ENCODE data around the gene COL26A1. TPM values are rescaled to one million over a fixed set of nuclear protein-coding genes. Genes with fewer than 3 reads are reported as not detected.

The COL26A1 gene
- total RNA-seq, 1 donor from 2014 or later, result 66.2 TPM

- DNase-seq, result no peak
- no peak overlapping the region for H3K27ac Mint-ChIP-seq (ENCODE audit: unreplicated experiment)
- H3K9me3 Mint-ChIP-seq (ENCODE audit: unreplicated experiment), result peaks cover 4% of the 10 kb centered on the region
Measured at GRCh38 chr7:101554584-101555268, 192.1 kb downstream of the COL26A1 start.

DNA sequence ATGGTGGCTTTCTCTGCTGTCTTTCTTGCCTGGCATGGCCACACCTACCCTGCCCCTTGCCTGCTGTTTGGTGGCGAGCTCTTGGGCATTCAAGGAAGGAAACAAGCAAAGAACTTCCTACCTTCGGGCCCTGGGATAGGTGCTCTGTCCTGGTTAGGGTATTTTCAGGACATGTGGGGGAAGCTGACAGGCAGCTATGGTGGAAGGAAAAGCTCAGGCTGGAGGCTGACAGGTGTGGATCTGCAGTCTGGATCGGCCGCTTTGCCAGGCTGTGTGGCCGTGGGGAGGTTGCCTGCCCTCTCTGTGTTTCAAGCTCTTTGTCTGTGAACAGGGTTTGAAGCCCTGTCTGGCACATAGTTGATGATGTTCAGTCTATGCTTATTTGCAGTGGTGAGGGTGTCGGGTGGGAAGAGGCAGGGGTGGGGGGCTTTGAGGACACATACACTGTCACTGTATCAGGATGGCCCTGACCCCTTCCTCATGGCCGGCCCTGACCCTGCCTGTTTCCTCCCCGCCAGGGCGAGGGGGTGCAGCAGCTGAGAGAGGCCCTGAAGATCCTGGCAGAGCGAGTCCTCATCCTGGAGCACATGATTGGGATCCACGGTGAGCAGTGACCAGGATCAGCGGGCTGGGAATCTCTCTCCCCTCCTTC lies 192.7 kb downstream of the COL26A1 start:
- H3K36me3 Mint-ChIP-seq (ENCODE audit: unreplicated experiment), result no peaks in the 10 kb centered on the region
- TF ChIP-seq, protein P1, sequence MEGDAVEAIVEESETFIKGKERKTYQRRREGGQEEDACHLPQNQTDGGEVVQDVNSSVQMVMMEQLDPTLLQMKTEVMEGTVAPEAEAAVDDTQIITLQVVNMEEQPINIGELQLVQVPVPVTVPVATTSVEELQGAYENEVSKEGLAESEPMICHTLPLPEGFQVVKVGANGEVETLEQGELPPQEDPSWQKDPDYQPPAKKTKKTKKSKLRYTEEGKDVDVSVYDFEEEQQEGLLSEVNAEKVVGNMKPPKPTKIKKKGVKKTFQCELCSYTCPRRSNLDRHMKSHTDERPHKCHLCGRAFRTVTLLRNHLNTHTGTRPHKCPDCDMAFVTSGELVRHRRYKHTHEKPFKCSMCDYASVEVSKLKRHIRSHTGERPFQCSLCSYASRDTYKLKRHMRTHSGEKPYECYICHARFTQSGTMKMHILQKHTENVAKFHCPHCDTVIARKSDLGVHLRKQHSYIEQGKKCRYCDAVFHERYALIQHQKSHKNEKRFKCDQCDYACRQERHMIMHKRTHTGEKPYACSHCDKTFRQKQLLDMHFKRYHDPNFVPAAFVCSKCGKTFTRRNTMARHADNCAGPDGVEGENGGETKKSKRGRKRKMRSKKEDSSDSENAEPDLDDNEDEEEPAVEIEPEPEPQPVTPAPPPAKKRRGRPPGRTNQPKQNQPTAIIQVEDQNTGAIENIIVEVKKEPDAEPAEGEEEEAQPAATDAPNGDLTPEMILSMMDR (IDR thresholded peaks at IDR 0.05; ENCODE audit: partially characterized antibody, unreplicated experiment), result no peak
- DNase-seq, result no peak
- no peak overlapping the region for H3K4me3 Mint-ChIP-seq (ENCODE audit: unreplicated experiment)
- H3K4me1 Mint-ChIP-seq (ENCODE audit: low read depth, unreplicated experiment), result no peaks in the 10 kb centered on the region
- peaks cover 3% of the 10 kb centered on the region for H3K9me3 Mint-ChIP-seq (ENCODE audit: unreplicated experiment)
- H3K27ac Mint-ChIP-seq (ENCODE audit: unreplicated experiment), result no peak overlapping the region
- H3K27me3 Mint-ChIP-seq (ENCODE audit: unreplicated experiment), result peaks cover 5% of the 10 kb centered on the region

More at GRCh38 chr7:101554584-101555268, 192.1 kb downstream of the COL26A1 start:
- TF ChIP-seq, protein P1 (IDR thresholded peaks at IDR 0.05; ENCODE audit: partially characterized antibody, unreplicated experiment), result no peak
- Mint-ChIP-seq H3K4me1 (ENCODE audit: low read depth, unreplicated experiment) (no peaks in the 10 kb centered on the region), H3K4me3 (ENCODE audit: unreplicated experiment) (no peak overlapping the region), H3K36me3 (ENCODE audit: unreplicated experiment) (no peaks in the 10 kb centered on the region), H3K27me3 (ENCODE audit: unreplicated experiment) (peaks cover 5% of the 10 kb centered on the region)

DNA sequence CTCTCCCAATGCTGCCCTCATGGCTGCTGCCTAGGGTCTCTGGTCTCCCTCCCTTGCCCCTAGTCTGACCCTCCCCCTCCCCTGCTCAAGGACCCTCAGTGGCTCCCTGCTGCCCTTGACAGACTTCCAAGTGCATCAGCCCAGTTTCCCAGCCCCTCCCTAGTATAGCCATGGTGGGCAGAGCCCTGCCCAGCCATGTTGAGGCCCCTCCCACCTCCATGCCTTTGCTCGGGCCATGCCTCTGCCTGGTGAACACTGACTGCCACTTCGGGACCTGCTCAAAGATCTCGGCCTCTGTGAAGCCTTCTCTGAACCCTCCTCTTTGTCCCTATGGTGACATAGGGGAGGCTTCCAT lies 193.2 kb downstream of the COL26A1 start:
- Mint-ChIP-seq H3K27me3 (ENCODE audit: unreplicated experiment) (peaks cover 5% of the 10 kb centered on the region), H3K27ac (ENCODE audit: unreplicated experiment) (no peak overlapping the region), H3K4me3 (ENCODE audit: unreplicated experiment) (no peak overlapping the region), H3K9me3 (ENCODE audit: unreplicated experiment) (peaks cover 2% of the 10 kb centered on the region), H3K4me1 (ENCODE audit: low read depth, unreplicated experiment) (no peaks in the 10 kb centered on the region), H3K36me3 (ENCODE audit: unreplicated experiment) (no peaks in the 10 kb centered on the region)
- TF ChIP-seq, protein P1 (IDR thresholded peaks at IDR 0.05; ENCODE audit: partially characterized antibody, unreplicated experiment), result no peak
- no peak for DNase-seq

DNA sequence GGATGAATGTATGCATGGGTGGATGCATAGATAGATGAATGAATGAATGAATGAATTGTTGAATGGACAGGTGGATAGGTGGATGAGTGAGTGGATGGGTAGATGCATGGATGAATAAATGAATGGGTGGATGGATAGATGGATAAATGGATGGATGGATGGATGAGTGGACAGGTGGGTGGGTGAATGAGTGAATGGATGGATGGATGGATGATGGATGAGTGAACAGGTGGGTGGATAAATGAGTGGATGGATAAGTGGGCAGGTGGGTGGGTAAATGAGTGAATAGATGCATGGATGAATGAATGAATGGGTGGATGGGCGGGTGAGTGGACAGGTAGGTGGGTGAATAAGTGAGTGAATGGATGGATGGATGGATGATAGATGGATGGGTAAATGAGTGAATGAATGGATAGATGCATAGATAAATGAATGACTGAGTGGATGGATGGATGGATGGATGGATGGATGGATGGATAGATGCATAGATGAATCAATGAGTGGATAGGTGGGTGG lies 193.8 kb downstream of the COL26A1 start:
- Mint-ChIP-seq H3K9me3 (ENCODE audit: unreplicated experiment) (peaks cover 3% of the 10 kb centered on the region), H3K4me1 (ENCODE audit: low read depth, unreplicated experiment) (no peaks in the 10 kb centered on the region), H3K36me3 (ENCODE audit: unreplicated experiment) (no peaks in the 10 kb centered on the region), H3K27ac (ENCODE audit: unreplicated experiment) (peak overlapping the region; percentile 25), H3K4me3 (ENCODE audit: unreplicated experiment) (peak overlapping the region; percentile 31), H3K27me3 (ENCODE audit: unreplicated experiment) (peaks cover 5% of the 10 kb centered on the region)
- TF ChIP-seq, protein P1 (IDR thresholded peaks at IDR 0.05; ENCODE audit: partially characterized antibody, unreplicated experiment), result no peak
- no peak for DNase-seq

GRCh38 chr7:101557421-101557820 lies 194.7 kb downstream of the COL26A1 start:
- H3K27ac Mint-ChIP-seq (ENCODE audit: unreplicated experiment), result no peak overlapping the region
- no peak for DNase-seq
- H3K9me3 Mint-ChIP-seq (ENCODE audit: unreplicated experiment), result peaks cover 6% of the 10 kb centered on the region
- no peaks in the 10 kb centered on the region for H3K4me1 Mint-ChIP-seq (ENCODE audit: low read depth, unreplicated experiment)
- no peaks in the 10 kb centered on the region for H3K36me3 Mint-ChIP-seq (ENCODE audit: unreplicated experiment)
- H3K4me3 Mint-ChIP-seq (ENCODE audit: unreplicated experiment), result no peak overlapping the region
- TF ChIP-seq, protein P1 (IDR thresholded peaks at IDR 0.05; ENCODE audit: partially characterized antibody, unreplicated experiment), result no peak
- peaks cover 2% of the 10 kb centered on the region for H3K27me3 Mint-ChIP-seq (ENCODE audit: unreplicated experiment)

All from glutamatergic neuron (in vitro differentiated cells).